Neural crest cell (in vitro differentiated cells): ENCODE data around the gene LRRK1. TPM values are rescaled to one million over a fixed set of nuclear protein-coding genes. Genes with fewer than 3 reads are reported as not detected.

Experiments
- DNase-seq: peaks from one replicate; pipeline ENCODE4 v3.0.0; 2021; ENCODE audit warnings: low read depth, mixed read lengths, low spot score
- H3K27ac Mint-ChIP-seq: one replicate; pipeline ENCODE4 v1.8.0; 2021; ENCODE audit warnings: mild to moderate bottlenecking, mixed read lengths; ENCODE audit not compliant: unreplicated experiment
- H3K27me3 Mint-ChIP-seq: 2 replicates; pipeline ENCODE4 v1.8.0; 2021; ENCODE audit warnings: low read depth, mild to moderate bottlenecking, mixed read lengths
- H3K36me3 Mint-ChIP-seq: 2 replicates; pipeline ENCODE4 v1.8.0; 2021; ENCODE audit warnings: low read depth, mild to moderate bottlenecking, mixed read lengths
- H3K4me1 Mint-ChIP-seq: 2 replicates; pipeline ENCODE4 v1.8.0; 2021; ENCODE audit warnings: mixed read lengths
- H3K4me3 Mint-ChIP-seq: one replicate; pipeline ENCODE4 v1.8.0; 2021; ENCODE audit warnings: mild to moderate bottlenecking, mixed read lengths
- H3K9me3 Mint-ChIP-seq: 2 replicates; pipeline ENCODE4 v1.8.0; 2021; ENCODE audit warnings: mixed read lengths
- CTCF ChIP-seq: fragments of 200-600 bp; sonication (generic); conservative IDR thresholded peaks from 2 replicates; pipeline ENCODE4 v1.5.0; 2021; ENCODE audit warnings: antibody characterized with exemption, mild to moderate bottlenecking
- total RNA-seq: library from RNA; stranded (reverse); gene quantifications from 2 replicates; pipeline ENCODE4 v1.2.1, GENCODE V29; 2021

Gene LRRK1
- total RNA-seq, 1 donor from 2014 or later, result 1.7 TPM

GRCh38 chr15:101088271-101088670 is 169.1 kb downstream of the LRRK1 start:
- no peak for TF ChIP-seq CTCF
- DNase-seq, result no peak
- H3K4me1 Mint-ChIP-seq, result peaks cover 55% of the 10 kb centered on the region
- no peaks in the 10 kb centered on the region for H3K9me3 Mint-ChIP-seq
- H3K27ac Mint-ChIP-seq, result no peak overlapping the region
- no peak overlapping the region for H3K4me3 Mint-ChIP-seq
- peaks cover 4% of the 10 kb centered on the region for H3K27me3 Mint-ChIP-seq
- H3K36me3 Mint-ChIP-seq, result no peaks in the 10 kb centered on the region

GRCh38 chr15:101088788-101089578 is 169.8 kb downstream of the LRRK1 start:
- peak; percentile 94 for TF ChIP-seq CTCF
- Mint-ChIP-seq H3K4me3 (peak overlapping the region; percentile 73), H3K9me3 (no peaks in the 10 kb centered on the region), H3K4me1 (peaks cover 58% of the 10 kb centered on the region), H3K36me3 (no peaks in the 10 kb centered on the region), H3K27ac (peak overlapping the region; percentile 92), H3K27me3 (peaks cover 8% of the 10 kb centered on the region)
- DNase-seq, result peak; percentile 74

- Mint-ChIP-seq H3K9me3 (peaks cover 3% of the 10 kb centered on the region), H3K27ac (peak overlapping the region; percentile 92), H3K36me3 (no peaks in the 10 kb centered on the region), H3K27me3 (peaks cover 12% of the 10 kb centered on the region), H3K4me1 (peaks cover 58% of the 10 kb centered on the region), H3K4me3 (peak overlapping the region; percentile 73)
- DNase-seq, result no peak
- no peak for TF ChIP-seq CTCF
Observed at GRCh38 chr15:101089579-101090427, 170.6 kb downstream of the LRRK1 start.

GRCh38 chr15:101090428-101090790 is 171.3 kb downstream of the LRRK1 start:
- peaks cover 12% of the 10 kb centered on the region for H3K27me3 Mint-ChIP-seq
- H3K36me3 Mint-ChIP-seq, result no peaks in the 10 kb centered on the region
- no peak overlapping the region for H3K4me3 Mint-ChIP-seq
- H3K27ac Mint-ChIP-seq, result peak overlapping the region; percentile 97
- no peak for TF ChIP-seq CTCF
- peaks cover 58% of the 10 kb centered on the region for H3K4me1 Mint-ChIP-seq
- H3K9me3 Mint-ChIP-seq, result peaks cover 3% of the 10 kb centered on the region
- DNase-seq, result no peak

- no peaks in the 10 kb centered on the region for H3K36me3 Mint-ChIP-seq
- DNase-seq, result peak; percentile 72
- H3K4me1 Mint-ChIP-seq, result peaks cover 58% of the 10 kb centered on the region
- peaks cover 3% of the 10 kb centered on the region for H3K9me3 Mint-ChIP-seq
- H3K27me3 Mint-ChIP-seq, result peaks cover 12% of the 10 kb centered on the region
- no peak for TF ChIP-seq CTCF
- H3K27ac Mint-ChIP-seq, result peak overlapping the region; percentile 97
- H3K4me3 Mint-ChIP-seq, result peak overlapping the region; percentile 60
Observed at GRCh38 chr15:101091080-101092017, 172.2 kb downstream of the LRRK1 start.
